ENCODE data around the gene STPG1.

- TF ChIP-seq POLR2A (IDR thresholded peaks at IDR 0.05) (no peak), CTCF (IDR thresholded peaks at IDR 0.05) (no peak)
Measured at GRCh38 chr1:24455272-24455671, 41.7 kb upstream of the STPG1 start.
